GM19463 (cell line): ENCODE measurements around the gene WDR70.
"Not testable (repeated sequence)": the region's sequence is repeated elsewhere in the genome, so short reads cannot be mapped to it uniquely, and the experiment has no call there.

Experiments used
- ATAC-seq: cut with Tn5 transposase; IDR thresholded peaks from one replicate; pipeline ENCODE4 v1.9.1; 2021; ENCODE audit warnings: mild to moderate bottlenecking, moderate library complexity; ENCODE audit not compliant: unreplicated experiment

Gene WDR70

DNA sequence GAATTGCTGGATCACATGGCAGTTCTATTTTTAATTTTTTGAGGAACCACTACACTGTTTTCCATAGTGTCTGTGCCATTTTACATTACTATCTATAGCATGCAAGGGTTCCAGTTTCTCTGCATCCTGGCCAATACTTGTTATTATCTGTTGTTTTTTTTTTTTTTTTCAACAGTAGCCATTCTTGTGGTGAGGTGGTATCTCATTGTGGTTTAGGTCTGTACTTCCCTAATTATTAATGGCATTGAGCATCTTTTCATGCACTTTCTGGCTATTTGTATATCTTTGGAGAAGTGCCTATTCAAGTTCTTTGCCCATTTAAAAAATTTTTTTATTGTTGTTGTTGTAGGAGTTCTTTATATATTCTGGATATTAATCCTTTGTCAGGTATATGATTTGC lies 363.0 kb downstream of the WDR70 start:
- ATAC-seq = no peak

DNA sequence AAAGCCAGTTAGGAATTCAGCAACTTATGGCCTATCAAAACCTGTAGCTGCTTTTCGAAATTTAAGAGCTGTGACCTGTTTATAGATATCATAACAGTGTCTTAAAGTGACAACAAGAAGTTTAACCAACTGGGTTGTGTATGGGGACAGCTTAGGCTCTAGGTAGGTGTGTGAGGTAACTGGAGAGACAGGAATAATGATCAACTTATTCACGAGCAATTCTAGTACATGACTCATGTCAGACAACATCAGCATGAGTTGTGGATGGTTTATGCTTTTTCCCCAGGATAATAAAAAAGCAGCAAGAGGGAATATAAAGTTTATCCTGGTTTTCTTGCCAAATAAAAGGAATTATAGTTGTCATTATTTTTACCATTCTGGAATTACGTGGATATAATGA lies 372.1 kb downstream of the WDR70 start:
- ATAC-seq = no peak

DNA sequence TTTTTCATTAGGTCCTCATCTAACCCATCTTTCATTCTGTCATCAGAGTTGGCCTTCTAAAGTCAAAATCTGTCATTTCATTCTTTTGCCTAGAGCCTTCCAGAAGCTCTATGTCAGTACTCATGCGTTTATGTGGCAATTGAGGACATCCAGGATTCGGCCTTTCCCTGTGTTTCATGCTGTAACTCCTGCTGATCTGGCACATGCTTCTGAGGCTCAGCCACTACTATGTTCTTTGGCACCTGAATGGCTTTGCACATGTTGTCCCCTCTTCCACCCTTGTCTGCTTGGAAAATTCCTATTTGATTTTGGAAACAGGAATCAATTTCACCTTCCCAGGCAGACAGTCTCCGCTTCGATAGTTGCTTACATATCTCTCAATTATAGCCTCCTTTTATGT lies 375.9 kb downstream of the WDR70 start:
- no peak for ATAC-seq

DNA sequence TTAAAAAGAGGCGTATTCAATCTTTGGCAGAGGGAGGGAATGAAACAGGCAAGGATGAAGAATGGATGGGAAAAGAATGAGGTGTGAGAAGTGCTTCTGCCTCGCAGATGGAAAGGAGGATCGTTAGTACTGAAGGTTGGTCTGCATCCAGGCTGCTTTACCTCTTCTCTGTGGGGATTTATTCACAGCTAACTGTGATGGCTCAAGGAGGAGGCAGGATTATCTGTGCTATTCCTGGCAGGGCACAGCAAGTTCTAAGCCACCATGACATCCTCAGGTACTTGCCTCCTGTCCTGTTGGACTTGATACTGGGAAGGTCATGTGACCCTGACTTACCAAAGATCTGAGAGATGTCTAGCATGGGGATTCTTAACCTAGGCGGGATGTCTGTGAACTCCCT lies 376.5 kb downstream of the WDR70 start:
- ATAC-seq = no peak

DNA sequence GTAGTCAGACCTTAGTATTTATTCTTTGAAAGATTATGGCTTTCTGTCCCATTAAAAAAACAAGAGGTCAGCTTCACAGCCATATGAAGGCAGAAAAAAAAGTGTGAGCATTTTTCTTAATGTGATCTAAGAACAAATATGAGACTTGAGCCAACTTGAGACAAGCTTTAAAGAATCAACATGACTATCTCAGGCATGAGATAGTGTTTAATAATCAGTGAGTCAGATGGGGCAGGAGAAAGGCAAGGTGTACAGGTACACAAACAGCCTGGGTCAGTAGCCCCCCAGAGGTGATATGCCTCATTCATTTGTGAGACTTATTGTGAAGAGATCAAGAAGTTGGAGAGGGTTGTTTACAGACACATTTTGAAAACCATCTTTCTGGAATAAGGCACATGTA lies 377.1 kb downstream of the WDR70 start:
- no peak for ATAC-seq

DNA sequence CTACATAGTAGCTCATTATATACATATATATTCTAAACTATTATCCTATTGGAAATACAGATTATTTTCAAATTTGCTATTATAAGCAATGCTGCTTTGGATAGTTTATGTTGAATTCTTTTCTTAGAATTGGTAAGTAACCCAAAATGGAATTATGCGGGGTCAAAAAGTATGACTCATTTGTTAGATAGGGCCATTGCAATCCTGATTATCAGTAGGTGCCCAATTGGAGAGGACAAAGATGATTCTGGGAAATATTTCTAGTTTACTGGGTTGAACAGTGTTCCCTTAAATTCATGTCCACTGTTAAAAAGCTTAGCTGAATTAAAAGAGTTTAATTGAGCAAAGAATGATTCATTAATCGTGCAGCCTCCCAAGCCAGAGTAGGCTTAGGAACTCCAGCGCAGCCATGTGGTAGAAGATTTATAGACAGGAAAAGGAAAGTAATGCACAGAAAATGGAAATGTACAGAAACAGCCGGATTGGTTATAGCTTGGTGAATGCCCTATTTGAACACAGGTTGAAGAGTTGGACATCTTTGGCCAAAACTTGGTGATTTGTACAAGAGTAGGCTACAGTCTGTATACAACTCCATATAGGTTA lies 379.0 kb downstream of the WDR70 start:
- no peak for ATAC-seq

DNA sequence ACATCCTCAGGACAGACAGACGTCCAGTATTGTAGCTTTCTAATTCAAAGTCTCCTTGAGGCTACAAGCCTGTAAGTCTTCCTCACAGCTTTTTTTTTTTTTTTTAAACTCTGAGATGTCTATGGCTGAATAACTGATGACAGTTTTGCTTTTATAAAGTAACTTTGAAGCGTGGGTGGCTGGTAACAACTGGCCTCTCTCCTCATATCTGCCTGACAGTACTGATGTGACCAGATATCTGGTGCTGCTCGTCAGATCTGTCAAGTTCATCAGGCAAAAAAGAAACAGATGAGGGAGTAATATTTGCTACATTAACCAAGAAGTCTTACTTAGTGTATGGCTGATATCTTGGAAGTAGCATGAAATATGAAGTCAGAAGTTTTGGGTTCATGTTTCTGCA lies 388.1 kb downstream of the WDR70 start:
- no peak for ATAC-seq

DNA sequence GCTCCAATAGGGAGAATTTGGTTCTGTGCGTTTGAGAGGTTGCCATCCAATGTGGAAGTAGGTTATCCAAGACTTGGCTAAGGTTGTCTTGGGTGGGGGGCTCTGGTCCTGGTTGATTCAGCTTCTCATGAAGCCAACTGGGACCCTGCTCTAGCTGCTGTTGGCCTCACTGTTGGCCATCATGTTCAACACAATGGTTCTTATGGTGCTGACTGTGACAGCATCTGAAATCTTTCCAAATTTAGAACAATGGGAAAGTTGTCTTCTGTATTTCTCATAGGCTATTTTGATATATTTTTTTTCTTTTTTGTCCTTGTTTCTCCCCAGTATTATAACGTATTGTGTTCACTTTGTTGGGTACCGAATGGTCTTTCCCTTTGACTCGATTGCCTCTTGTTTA lies 388.8 kb downstream of the WDR70 start:
- ATAC-seq = no peak

DNA sequence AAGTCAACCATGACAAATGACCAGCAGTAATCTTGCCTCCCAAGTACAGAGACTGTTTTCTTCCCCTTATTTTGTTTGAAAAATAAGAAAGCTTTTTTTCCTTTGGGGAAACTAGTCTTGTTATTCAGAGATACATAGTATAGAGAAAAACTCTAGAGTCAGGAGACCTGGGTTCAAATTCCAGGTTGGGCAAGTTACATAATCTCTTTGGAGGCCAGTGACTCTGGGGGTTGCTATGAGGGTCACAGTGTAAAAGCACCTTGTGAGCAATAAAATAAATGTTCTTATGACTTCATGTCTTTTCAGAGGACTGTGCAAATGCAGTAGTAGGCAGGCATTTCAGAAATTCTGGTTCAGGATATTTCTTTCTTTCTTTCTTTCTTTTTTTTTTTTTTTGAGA lies 389.3 kb downstream of the WDR70 start:
- no peak for ATAC-seq

DNA sequence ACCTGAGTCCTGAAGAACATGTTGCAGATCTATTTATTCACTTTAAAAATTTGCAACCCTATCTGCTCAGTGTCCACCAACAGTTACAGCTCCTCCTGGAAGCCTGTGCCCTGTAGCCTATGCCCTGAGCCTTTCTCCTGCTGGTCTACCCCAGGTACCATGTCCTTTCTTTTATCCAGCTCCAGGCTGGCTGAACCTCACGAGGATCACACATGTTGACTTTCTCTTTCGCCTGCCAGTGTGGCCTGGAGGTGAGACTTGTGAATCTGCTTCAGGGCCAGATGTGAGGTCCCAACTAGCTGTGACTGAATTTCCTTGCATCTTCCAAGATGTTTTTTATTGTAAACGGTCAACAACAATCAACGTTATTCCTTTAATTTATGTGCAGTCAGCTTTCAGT lies 390.0 kb downstream of the WDR70 start:
- ATAC-seq = no peak

DNA sequence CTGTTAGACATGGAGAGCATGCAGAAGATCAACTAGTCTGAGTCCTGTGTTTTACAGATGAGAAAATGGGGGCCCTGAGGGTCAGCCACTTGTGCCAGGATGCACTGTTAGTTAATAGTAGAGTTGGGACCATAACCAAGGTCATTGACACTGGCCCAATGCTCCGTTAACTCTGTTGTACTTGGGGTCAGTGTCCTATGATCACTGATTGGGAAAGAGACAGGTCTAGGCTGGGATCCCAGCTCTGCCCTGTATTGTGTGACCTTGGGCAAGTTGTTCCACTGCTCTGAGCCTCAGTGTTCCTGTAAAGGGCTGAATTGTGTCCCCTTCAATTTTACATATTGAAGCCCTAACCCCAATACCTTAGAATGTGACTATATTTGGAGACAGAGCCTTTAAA lies 390.7 kb downstream of the WDR70 start:
- no peak for ATAC-seq

DNA sequence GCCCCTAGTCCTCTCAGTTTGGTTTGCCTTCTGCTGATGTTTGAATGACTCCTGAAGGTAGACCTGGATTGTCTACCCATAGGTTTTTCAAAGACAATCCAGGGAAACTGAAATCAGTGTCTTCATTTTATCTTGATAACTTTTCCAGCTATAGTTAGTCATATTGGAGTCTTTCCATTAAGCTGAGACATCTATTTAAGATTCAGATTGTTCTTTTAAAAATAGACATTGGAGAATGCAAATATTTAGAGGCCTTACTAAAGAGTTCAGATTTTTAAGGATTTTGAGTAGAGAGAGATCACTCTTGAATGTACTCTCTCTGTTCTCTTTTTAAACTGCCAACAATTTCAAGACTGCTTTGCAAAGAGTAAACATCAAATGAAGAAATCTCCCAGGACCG lies 391.7 kb downstream of the WDR70 start:
- no peak for ATAC-seq

DNA sequence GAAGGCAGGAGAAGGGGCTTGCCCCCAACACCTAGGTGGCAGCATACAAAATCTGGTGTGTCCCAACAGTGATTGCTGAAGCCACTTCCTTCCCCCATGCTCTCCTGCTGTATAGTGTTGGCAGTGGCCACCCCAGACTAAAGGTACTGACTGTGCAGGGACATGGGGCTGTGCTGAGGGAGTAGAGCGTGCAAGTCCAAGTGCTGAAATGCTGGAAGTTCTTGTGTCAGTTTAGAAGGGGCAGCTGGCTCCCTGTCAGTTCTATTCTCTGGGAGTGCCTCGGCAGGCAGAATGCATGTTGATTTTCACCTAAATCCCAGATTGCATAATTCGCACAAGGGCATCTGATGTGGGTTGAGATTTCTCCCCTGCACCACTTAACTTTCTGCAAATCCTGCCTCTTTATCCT lies 392.1 kb downstream of the WDR70 start:
- no peak for ATAC-seq

DNA sequence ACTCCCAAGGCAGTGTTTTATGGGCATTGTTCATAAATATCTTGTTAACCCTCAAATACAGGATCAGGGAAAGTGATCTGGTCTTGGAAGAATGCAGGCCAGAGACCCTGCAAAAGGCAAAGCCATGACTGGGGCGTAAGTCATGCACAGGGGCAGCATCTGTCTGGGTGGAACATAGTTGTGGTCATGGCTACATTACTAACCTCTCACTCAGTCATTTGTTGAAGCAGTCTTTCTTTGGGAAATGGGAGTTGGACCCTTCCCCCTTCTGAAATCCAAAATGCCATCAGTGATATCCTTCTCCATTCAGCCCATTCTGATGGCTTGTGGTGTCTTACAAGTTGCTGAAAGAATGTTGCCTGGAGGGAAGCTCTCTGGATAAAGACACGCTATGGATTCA lies 392.6 kb downstream of the WDR70 start:
- no peak for ATAC-seq

DNA sequence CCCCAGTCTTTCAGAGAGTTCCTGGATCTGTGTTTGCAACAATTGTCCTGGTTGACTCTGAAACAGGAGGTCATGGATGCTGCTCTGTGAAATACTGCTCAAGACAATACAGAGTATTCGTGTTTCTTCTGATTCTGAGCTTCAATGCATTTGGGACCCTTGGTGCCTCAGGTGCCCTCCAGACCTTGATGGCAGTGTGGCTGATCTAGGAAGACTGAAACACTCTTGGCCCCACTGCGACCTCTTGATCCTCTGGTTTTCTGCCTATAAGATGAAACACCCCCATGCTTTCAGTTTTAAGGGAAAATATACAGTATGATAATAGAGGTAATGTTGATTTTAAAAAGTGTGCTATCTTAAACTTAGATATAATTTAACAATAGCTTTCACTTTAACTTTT lies 393.1 kb downstream of the WDR70 start:
- ATAC-seq = no peak

DNA sequence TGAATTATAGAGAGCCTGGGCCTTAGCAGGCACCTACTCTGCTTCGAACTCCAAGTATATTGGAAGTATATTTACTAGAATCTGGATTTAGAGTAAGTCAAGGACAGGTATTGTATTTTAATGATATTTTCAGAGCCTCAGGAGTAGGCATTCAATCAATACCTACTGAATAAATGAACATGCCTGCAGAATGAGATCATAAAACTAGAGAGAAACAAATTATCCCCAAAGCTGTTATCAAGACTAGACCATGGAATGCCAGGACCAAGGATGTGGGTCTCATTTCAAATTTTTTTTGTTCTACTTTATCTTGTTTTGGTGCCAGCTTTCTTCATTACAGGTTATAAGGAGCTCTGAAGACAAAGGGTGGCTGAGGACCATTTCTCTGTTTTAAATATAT lies 394.7 kb downstream of the WDR70 start:
- ATAC-seq = no peak

DNA sequence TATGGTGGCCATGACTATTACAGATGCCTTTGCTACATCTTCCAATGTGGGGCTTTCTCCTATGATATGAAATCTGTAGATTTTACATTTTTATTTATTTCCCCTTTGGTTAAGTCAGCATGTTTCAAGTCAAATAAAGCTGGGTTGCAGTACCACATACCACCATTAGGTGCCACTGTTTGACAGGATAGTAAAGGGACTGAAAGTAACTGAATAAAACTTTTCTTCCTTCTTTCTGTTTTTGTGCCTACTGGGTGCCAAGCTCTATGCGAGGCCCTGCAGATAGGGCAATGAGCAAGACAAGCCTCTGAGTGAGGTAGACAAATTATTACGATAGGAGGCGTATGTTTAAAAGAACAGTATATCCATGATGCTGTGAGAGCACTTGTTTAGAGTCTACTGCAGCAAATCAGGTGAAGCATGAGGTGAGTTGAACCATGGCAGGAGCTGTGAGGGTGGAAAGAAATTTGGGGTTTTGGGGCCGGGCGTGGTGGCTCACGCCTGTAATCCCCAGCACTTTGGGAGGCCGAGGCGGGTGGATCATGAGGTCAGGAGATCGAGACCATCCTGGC lies 395.9 kb downstream of the WDR70 start:
- no peak for ATAC-seq

DNA sequence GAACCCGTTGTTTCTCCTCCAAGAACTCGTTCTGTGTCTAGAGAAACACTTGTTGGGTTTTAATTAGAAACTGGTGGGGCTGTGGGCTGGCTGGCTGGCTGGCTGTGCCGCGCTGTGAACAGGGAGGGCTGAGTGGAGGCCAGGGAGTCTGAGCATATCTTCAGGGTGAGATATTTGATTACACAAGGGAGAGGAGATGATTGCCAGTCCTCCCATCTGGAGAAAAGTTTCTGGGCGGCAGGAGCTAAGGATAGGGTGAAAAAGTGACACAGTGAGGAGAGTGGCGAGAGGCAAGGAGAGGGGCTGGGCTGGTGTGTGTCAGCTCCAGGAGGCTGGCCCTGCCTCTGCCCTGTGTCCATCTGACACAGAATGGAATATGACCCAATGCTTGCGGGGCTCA lies 397.7 kb downstream of the WDR70 start:
- ATAC-seq = no peak

DNA sequence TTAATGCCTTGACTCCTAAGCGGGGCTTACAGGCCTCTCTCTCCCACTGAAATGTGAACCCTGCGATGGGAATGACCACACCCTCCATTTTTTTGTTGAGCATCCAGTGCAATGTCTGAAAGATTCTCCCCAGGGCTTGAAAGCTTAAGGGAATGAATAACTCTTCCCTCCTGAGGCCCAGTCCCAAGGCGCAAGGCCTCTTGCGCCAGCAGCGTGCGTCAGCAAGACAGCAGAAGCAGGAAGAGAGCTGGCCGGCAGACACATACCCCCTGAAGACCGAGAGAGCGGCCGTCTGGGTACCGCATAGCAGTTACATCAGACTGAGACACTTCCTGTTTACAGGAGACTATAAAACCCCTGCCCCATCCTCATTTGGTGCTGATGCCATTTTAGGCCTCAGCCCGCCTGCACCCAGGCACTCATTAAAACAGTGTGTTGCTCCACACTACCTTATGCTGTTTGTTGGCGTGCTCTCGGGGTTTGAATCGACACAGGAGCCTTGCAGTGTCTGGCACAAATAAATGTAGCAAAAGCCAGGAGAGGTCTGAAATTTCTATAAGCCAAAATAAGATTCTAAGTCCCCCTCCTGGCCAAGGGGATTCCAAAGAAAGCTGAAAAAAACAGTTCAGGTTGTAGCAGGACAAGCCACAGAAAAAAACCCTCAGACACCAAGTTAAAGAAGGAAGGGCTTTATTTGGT lies 398.5 kb downstream of the WDR70 start:
- ATAC-seq = no peak

DNA sequence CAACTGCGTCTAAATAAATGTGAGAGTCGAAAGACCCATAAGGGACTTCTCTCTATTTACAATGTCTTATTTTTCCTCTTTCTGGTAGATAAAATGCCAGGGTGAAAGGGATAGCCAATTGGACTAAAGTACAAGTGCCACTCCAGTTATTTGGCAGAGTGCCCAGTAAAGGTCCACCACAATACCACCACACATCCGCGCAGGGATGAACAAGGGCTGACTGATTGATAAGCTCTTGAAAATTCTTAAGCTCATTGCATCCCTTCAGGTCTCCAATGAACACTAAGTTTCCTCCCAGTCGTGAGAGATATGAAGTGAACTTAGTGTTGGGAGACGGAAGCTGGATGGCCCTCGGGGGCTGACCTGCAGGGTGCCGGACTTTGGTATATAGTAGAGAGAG lies 402.3 kb downstream of the WDR70 start:
- not testable (repeated sequence) for ATAC-seq

DNA sequence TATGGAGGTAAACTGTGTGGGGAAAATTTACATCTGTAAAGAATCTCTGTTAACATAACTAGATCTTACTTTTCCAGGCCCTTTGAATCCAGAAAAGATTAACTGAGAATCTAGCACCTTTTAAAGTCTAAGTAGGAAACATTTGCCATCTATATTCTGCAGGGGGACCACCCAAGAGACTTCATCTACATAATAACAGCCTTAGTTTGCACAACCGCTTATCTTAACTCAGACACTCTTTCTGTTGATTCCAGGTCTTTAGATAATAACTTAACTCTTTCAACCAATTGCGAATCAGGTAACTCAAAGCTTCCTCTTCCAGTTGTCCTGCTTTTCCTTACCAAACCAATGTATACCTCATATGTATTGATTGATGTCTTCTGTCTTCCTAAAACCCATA lies 407.3 kb downstream of the WDR70 start:
- no peak for ATAC-seq

DNA sequence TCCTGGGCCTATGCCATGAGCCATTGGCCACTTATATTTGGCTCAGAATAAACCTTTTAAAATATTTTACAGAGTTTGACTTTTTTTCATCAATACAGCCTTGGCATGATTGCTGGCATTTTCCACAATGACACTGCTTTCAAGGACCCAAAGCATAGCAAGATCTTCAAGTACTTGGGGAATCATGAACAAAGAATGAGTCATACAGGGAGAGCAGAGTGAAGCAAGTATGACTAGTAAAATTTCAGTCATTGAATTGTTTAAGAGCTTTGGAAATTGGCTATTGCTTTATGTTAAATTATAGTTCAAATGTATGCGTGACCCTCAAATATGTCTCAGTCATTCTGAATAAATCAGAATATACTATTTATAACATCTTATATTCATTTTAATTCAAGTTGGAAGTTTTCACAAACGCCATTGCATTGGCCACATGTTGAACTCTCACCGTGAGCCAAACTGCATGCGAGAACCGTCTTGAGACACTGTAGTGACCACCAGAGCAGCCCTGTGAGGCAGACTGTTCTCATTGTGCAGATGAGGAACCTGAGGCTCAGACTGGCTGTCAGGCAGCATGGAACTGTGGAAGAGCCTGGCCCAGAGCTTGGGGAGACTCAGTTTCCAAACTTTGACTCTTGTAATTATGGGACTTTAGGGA lies 407.9 kb downstream of the WDR70 start:
- ATAC-seq = no peak
